ENCODE data around the gene PLXNA2.

DNA sequence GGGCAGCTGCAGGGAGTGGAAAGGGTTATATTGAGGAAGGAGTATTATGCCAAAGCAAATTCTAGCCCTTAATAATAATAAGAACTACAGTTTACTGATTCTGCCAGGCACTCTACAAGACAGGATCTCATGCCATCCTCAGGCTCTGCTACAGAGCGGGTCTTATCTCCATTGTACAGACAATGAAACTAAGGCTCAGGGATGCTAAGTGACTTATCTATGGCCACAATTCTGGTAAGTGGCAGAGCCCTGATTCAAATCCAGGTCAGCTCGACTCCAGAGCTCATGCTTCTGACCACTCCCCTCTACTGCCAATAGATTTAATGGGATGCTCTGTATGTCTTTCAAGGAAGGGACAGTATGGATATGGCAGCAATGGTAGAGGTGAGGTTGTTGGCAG, 187.1 kb downstream of the PLXNA2 start:
- TF ChIP-seq, protein P1, sequence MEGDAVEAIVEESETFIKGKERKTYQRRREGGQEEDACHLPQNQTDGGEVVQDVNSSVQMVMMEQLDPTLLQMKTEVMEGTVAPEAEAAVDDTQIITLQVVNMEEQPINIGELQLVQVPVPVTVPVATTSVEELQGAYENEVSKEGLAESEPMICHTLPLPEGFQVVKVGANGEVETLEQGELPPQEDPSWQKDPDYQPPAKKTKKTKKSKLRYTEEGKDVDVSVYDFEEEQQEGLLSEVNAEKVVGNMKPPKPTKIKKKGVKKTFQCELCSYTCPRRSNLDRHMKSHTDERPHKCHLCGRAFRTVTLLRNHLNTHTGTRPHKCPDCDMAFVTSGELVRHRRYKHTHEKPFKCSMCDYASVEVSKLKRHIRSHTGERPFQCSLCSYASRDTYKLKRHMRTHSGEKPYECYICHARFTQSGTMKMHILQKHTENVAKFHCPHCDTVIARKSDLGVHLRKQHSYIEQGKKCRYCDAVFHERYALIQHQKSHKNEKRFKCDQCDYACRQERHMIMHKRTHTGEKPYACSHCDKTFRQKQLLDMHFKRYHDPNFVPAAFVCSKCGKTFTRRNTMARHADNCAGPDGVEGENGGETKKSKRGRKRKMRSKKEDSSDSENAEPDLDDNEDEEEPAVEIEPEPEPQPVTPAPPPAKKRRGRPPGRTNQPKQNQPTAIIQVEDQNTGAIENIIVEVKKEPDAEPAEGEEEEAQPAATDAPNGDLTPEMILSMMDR (IDR thresholded peaks at IDR 0.05), result no peak
- TF ChIP-seq POLR2A (IDR thresholded peaks at IDR 0.05), result no peak

Data from body of pancreas (tissue), 4 donors.